Medulla oblongata (tissue), 1 donor: ENCODE data around the gene ANKS3.
A peak's percentile ranks its signal among the peaks of the same experiment; 100 is the strongest.
"Not testable (repeated sequence)": the region's sequence is repeated elsewhere in the genome, so short reads cannot be mapped to it uniquely, and the experiment has no call there.

Source experiments
- DNase-seq: peaks from one replicate; pipeline ENCODE4 v3.0.0-alpha.2; 2015; ENCODE audit errors: extremely low spot score

The ANKS3 gene

GRCh38 chr16:4755687-4756086, 21.6 kb upstream of the ANKS3 start:
- DNase-seq: no peak

GRCh38 chr16:4754865-4755264, 20.8 kb upstream of the ANKS3 start:
- no peak for DNase-seq

GRCh38 chr16:4753227-4753626, 19.2 kb upstream of the ANKS3 start:
- no peak for DNase-seq

GRCh38 chr16:4752351-4753100, 18.5 kb upstream of the ANKS3 start:
- DNase-seq: no peak

- DNase-seq: no peak
Observed at GRCh38 chr16:4750896-4751295, 16.8 kb upstream of the ANKS3 start.

- no peak for DNase-seq
Observed at GRCh38 chr16:4749700-4750257, 15.7 kb upstream of the ANKS3 start.

- DNase-seq: no peak
Observed at GRCh38 chr16:4748682-4749411, 14.8 kb upstream of the ANKS3 start.

- DNase-seq: no peak
Observed at GRCh38 chr16:4747906-4748681, 14.0 kb upstream of the ANKS3 start.

- DNase-seq: peak; percentile 49
Observed at GRCh38 chr16:4746991-4747574, 13.0 kb upstream of the ANKS3 start.

GRCh38 chr16:4746215-4746614, 12.1 kb upstream of the ANKS3 start:
- no peak for DNase-seq

- no peak for DNase-seq
Observed at GRCh38 chr16:4745274-4745569, 11.2 kb upstream of the ANKS3 start.

- DNase-seq: no peak
Observed at GRCh38 chr16:4744555-4745273, 10.6 kb upstream of the ANKS3 start.

- no peak for DNase-seq
Observed at GRCh38 chr16:4743226-4743878, 9.3 kb upstream of the ANKS3 start.

- DNase-seq: not testable (repeated sequence)
Observed at GRCh38 chr16:4738370-4738769, 4.3 kb upstream of the ANKS3 start.

- no peak for DNase-seq
Observed at GRCh38 chr16:4737545-4737944, 3.5 kb upstream of the ANKS3 start.

GRCh38 chr16:4736546-4736945, 2.5 kb upstream of the ANKS3 start:
- DNase-seq: no peak

GRCh38 chr16:4734730-4735535, 862 bp upstream of the ANKS3 start:
- peak; percentile 80 for DNase-seq

- no peak for DNase-seq
Observed at GRCh38 chr16:4733747-4734062, 366 bp downstream of the ANKS3 start.

GRCh38 chr16:4733211-4733742, 794 bp downstream of the ANKS3 start:
- no peak for DNase-seq

- DNase-seq: no peak
Observed at GRCh38 chr16:4729876-4730275, 4.2 kb downstream of the ANKS3 start.
